Endothelial cell of umbilical vein (primary cell): Measurements from ENCODE around the gene DHRS4.

Source experiments
- POLR2A ChIP-seq: IDR thresholded peaks from 2 replicates; pipeline ENCODE4 v1.6.1; 2012; ENCODE audit warnings: low read depth, mild to moderate bottlenecking, control low read depth, low read length
- POLR2AphosphoS5 ChIP-seq: IDR thresholded peaks from 2 replicates; pipeline ENCODE4 v1.6.1; 2012; ENCODE audit warnings: low read depth, mild to moderate bottlenecking, control low read depth, low read length, moderate library complexity; ENCODE audit not compliant: insufficient read depth

GRCh38 chr14:23933108-23933741 is 20.3 kb upstream of the DHRS4 start:
- TF ChIP-seq POLR2A (no peak), POLR2AphosphoS5 (no peak)
